Vagina (tissue), 2 donors: Measurements from ENCODE around the gene SIDT2. TPM values are rescaled to one million over a fixed set of nuclear protein-coding genes. Genes with fewer than 3 reads are reported as not detected.

Experiments used
- DNase-seq, 2 donors: peaks; one replicate each; pipeline ENCODE4 v3.0.0-alpha.2; 2017; ENCODE audit errors: extremely low spot score in 2 of 2
- H3K27ac ChIP-seq: fragments of 200-600 bp; sonication (generic); one replicate; pipeline ENCODE4 v1.5.1; 2019
- H3K27me3 ChIP-seq: fragments of 200-600 bp; sonication (generic); one replicate; pipeline ENCODE4 v1.5.1; 2019
- H3K36me3 ChIP-seq, 2 donors: fragments of 200-600 bp; sonication (generic); one replicate each; pipeline ENCODE4 v1.5.1; 2017 to 2019
- H3K4me1 ChIP-seq: fragments of 200-600 bp; sonication (generic); one replicate; pipeline ENCODE4 v1.5.1; 2019
- H3K4me3 ChIP-seq, 2 donors: fragments of 200-600 bp; sonication (generic); 1 replicate in 1 of 2; 2 replicates in 1 of 2; pipeline ENCODE4 v1.5.1; 2016 to 2019
- H3K9me3 ChIP-seq: fragments of 200-600 bp; sonication (generic); one replicate; pipeline ENCODE4 v1.5.1; 2019
- CTCF ChIP-seq, 3 experiments: fragments of 450-650 bp in 2 of 3; fragments of 200-600 bp in 1 of 3; sonication (generic) in 1 of 3; IDR thresholded peaks; one replicate each; pipeline ENCODE4 v1.5.1; 2017 to 2019; ENCODE audit warnings: antibody characterized with exemption in 3 of 3, mild to moderate bottlenecking in 2 of 3, moderate library complexity in 2 of 3
- POLR2A ChIP-seq, 2 donors: fragments of 450-650 bp; IDR thresholded peaks; one replicate each; pipeline ENCODE4 v1.6.1; 2017; ENCODE audit warnings: antibody characterized with exemption in 2 of 2, mild to moderate bottlenecking in 2 of 2, moderate library complexity in 2 of 2
- POLR2AphosphoS5 ChIP-seq, 2 donors: sonication (generic); formaldehyde crosslinking; IDR thresholded peaks; one replicate each; pipeline ENCODE4 v1.9.0; 2017; ENCODE audit warnings: antibody characterized with exemption in 2 of 2, mild to moderate bottlenecking in 2 of 2, low read depth in 1 of 2; ENCODE audit not compliant: insufficient read depth in 1 of 2
- intact Hi-C: fragments of 100-400 bp; cut with DNase I; formaldehyde crosslinking; loops from one replicate; pipeline ENCODE4 v1.15.1; 2023
- total RNA-seq: library from RNA; depleted of rRNA; stranded (reverse); fragments of >200 nt; gene quantifications from one replicate; pipeline ENCODE4 v1.2.3, GENCODE V29; 2016

SIDT2 gene
- total RNA-seq, 1 donor from 2014 or later: 24.8 TPM

DNA sequence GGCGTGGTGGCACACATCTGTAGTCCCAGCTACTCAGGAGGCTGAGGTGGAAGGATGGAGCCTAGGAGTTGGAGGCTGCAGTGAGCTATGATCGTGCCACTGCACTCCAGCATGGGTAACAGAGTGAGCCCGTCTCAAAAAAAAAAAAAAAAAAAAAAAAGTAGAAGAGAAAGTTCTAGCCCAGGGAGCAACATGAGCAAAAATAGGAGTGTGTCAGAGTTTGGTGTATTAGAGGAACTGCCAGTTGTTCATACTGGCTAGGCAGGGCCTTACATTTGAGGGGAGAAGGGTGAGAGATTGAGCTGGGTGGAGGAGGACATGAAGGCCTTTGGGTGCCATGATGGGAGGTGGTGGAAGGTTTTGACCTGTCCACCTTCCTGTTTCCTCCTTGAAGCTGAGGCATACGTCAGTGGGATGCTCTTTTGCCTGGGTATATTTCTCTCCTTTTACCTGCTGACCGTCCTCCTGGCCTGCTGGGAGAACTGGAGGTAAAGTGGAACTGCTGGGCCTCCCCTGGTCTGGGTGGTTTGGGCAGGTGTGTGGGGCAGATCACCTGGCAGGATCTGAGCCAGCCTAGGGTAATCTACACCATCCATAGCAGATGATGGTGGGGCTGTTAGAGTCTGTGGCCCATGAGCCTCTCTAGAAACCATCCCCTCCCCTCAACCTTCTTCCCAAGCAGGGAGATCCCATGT, 7.3 kb downstream of the SIDT2 start:
- no peak for DNase-seq
- H3K9me3 ChIP-seq: no peaks in the 10 kb centered on the region
- intact Hi-C loops: no loop called here
- H3K27me3 ChIP-seq: no peaks in the 10 kb centered on the region
- TF ChIP-seq POLR2AphosphoS5 (IDR thresholded peaks at IDR 0.05; ENCODE audit: insufficient read depth in 1 of 2, low read depth in 1 of 2) (no peak), CTCF (IDR thresholded peaks at IDR 0.05) (no peak), POLR2A (IDR thresholded peaks at IDR 0.05) (no peak)
- H3K4me3 ChIP-seq: no peak overlapping the region
- H3K27ac ChIP-seq: no peak overlapping the region
- peaks cover 10% of the 10 kb centered on the region for H3K4me1 ChIP-seq
- peaks cover 0 to 55% of the 10 kb centered on the region in 2 donors for H3K36me3 ChIP-seq

GRCh38 chr11:117186431-117186761, 7.9 kb downstream of the SIDT2 start:
- Histone ChIP-seq H3K27me3 (no peaks in the 10 kb centered on the region), H3K4me3 (no peak overlapping the region), H3K4me1 (peaks cover 5% of the 10 kb centered on the region), H3K9me3 (no peaks in the 10 kb centered on the region), H3K27ac (no peak overlapping the region), H3K36me3 (peaks cover 0 to 55% of the 10 kb centered on the region in 2 donors)
- TF ChIP-seq CTCF (IDR thresholded peaks at IDR 0.05) (no peak), POLR2AphosphoS5 (IDR thresholded peaks at IDR 0.05; ENCODE audit: insufficient read depth in 1 of 2, low read depth in 1 of 2) (no peak), POLR2A (IDR thresholded peaks at IDR 0.05) (no peak)
- no peak for DNase-seq
- intact Hi-C loops: no loop called here

GRCh38 chr11:117187007-117187406, 8.5 kb downstream of the SIDT2 start:
- H3K9me3 ChIP-seq: no peaks in the 10 kb centered on the region
- peaks cover 2 to 55% of the 10 kb centered on the region in 2 donors for H3K36me3 ChIP-seq
- H3K27me3 ChIP-seq: no peaks in the 10 kb centered on the region
- intact Hi-C loops: no loop called here
- no peaks in the 10 kb centered on the region for H3K4me1 ChIP-seq
- H3K4me3 ChIP-seq: no peak overlapping the region
- TF ChIP-seq CTCF (IDR thresholded peaks at IDR 0.05) (no peak), POLR2AphosphoS5 (IDR thresholded peaks at IDR 0.05; ENCODE audit: insufficient read depth in 1 of 2, low read depth in 1 of 2) (no peak), POLR2A (IDR thresholded peaks at IDR 0.05) (no peak)
- no peak for DNase-seq
- no peak overlapping the region for H3K27ac ChIP-seq

DNA sequence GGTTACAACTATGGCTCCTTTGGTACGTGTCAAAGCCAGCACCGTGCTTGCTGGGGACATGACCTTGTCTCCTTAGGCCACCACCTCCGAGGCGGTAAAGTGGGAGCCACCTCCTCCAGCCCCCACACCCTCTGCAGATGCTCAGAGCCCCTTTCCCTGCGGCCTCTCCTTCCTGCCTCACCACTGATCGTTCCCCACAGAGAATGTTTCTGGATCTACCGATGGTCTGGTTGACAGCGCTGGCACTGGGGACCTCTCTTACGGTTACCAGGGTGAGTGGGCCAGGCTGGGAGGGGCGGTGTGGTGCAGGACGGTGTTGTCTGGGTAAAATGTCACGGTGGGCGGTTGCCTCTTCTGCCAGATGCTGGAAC, 8.9 kb downstream of the SIDT2 start:
- DNase-seq: no peak
- intact Hi-C loops: no loop called here

More for the DNA sequence above, 8.9 kb downstream of the SIDT2 start:
- Histone ChIP-seq H3K27ac (no peak overlapping the region), H3K4me3 (no peak overlapping the region), H3K36me3 (peaks cover 2 to 55% of the 10 kb centered on the region in 2 donors), H3K27me3 (no peaks in the 10 kb centered on the region), H3K4me1 (no peaks in the 10 kb centered on the region), H3K9me3 (no peaks in the 10 kb centered on the region)
- TF ChIP-seq CTCF (IDR thresholded peaks at IDR 0.05): no peak
- TF ChIP-seq POLR2A (IDR thresholded peaks at IDR 0.05): no peak
- TF ChIP-seq POLR2AphosphoS5 (IDR thresholded peaks at IDR 0.05; ENCODE audit: insufficient read depth in 1 of 2, low read depth in 1 of 2): no peak
